GM19468 (cell line): Measurements from ENCODE around the gene NR2C1.
"Not testable (repeated sequence)": the region's sequence is repeated elsewhere in the genome, so short reads cannot be mapped to it uniquely, and the experiment has no call there.

Experiments used
- ATAC-seq: cut with Tn5 transposase; IDR thresholded peaks from one replicate; pipeline ENCODE4 v1.9.1; 2021; ENCODE audit warnings: mild to moderate bottlenecking, moderate library complexity, moderate number of reproducible peaks; ENCODE audit not compliant: unreplicated experiment; ENCODE audit errors: extremely low read depth

The NR2C1 gene

DNA sequence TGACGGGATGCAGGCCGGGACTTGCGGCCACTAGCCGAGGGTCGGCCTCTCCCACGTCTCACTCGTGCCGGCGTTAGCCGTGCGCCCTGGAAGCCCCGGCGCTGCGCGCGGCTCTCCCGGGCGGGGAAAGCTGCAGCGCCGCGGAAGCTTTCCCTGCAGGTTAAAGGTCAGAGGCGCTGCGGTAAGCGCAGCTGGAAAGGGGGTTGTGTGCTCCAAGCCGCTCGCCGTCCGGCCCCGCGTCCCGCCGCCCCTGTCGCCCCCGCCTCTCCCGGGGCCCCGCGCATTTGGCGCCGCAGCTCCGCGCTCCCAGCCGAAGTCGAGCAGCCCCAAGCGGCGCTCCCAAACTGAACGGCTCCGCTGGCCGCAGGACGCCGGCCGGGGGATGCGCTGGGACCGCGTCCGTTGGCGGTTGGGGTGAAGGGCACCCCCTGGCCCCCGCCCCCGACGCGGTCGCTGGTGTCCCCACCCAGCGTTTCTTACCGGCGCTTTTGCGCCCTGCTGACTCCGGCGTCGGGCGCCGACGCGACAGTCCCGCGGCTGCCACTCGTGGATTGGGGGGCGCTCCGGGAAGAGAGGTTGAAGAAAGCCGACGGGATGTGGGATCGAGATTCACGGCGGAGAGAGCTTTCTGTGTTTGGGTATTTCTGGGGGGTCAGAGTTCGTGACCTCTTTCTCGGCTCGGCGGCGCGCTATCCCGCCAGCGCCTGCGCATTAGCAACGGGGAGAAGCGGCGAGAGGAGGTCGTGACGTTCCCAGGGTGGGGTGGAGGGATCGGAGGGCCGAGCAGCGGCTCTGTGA, at the start of gene NR2C1:
Gene NR2C1, minus strand, starts transcription at position 719 of the 798 bp plus-strand sequence. CDS start 6,234 bp downstream, outside the sequence.
- peak; percentile 18 for ATAC-seq

DNA sequence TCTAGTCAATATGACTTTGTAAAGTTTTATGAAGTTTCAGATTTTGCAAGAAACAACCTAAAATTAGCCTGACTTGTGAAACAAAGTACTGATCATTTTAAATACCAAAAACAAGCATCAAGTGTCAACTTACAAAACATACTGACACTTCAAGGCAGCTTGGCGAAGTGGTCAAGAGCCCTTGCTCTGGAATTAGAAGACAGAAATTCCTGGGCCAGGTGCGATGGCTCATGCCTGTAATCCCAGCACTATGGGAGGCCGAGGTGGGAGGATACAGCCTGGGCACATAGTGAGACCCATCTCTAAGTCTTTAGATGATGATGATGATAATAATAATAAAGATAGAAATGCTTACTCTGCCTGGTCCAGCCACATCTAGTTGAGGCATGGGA, 45.4 kb upstream of the NR2C1 start:
- no peak for ATAC-seq

DNA sequence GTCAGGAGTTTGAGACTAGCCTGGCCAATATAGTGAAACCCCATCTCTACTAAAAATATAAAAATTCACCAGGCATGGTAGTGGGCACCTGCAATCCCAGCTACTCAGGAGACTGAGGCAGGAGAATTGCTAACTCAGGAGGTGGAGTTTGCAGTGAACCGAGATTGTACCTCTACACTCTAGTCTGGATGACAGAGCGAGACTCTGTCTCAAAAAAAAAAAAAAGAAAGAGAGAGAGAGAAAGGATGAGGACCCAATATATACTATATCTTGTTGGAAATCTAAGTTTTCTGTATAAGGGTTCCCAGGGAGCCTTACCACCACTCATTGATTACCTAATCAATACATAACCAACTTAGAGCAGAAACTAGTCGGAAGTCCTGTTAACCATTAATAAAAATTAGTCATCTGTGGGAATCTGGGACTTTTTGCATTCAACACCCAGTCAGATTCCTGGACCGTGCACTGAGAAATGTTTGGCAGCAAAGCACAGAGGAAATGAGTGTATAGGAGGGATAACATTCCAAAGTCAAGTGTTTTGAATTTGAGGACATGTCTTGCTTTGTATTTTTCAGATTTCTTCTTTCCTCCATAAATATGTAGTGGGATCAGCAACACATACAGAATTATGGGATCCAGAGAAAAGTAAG, 44.8 kb upstream of the NR2C1 start:
- ATAC-seq = no peak

DNA sequence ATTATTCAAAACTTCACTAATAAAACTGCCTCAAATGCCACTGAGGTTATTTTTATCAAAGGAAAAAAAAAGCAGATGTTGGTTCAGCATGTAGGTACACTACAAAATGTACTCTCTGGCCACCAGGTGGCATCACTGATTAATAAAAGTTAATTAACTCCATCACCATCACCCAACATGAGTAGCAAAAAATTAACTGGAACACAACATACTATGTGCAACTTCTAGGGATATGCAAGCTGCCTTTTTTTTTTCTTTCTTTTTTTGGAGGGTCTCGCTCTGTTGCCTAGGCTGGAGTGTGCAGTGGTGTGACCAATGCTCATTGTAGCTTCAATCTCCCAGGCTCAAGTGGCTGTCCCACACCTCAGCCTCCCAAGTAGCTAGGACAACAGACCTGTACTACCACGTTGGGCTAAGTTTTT, 43.8 kb upstream of the NR2C1 start:
- no peak for ATAC-seq

DNA sequence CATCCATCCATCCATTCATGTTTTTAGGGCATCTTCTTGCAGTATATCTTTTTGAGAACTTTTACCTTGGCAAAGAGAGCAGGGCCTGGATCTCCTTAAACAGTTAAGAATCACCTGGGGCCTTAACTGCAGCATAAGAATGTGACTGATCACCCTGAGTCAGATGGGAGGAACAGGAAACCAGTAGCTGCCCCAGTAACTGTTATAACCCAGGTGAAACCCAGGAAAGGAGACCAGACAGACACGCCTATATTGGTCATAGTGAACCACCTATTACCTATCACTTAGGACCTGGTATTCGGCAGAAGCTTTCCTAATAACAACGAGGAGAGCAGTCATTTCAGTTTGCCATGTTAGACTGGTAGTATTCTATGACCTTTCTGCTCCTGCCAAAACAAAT, 43.4 kb upstream of the NR2C1 start:
- ATAC-seq = no peak

DNA sequence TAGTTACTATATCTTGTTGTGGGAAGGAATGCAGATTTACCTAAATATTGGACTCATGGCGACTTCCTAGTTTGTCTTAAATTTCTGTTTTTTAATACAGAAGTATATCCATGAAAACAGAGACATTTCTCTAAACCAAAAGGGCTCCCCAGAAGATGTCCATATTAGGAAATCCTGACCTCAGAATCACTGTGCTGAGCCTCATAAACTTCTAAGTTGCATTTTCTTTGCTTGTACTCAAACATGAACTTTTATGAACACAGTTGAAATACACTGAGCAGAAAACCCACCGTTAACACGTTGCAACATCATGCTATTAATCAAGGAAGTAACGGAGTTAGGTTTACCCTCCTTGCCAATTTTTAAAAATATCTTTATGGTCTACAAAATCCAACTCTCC, 42.9 kb upstream of the NR2C1 start:
- ATAC-seq = no peak

DNA sequence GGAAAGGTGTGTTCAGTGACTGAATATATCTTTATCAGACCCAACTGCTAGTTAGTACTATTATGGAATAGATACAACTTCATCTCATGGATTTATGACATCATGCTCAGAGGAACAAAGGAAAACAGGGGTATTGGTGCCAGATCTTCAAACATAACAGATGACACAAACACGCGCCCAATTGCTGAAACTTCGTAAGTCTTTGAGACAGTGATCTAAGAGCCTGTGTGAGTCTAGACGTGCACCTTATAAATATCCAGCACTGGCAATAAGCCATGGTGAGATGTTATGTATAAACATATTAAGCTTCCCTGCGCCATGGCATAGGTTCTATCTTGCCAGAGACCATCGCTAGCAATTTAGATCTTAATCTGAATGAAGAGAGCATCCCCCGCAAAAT, 42.2 kb upstream of the NR2C1 start:
- no peak for ATAC-seq

DNA sequence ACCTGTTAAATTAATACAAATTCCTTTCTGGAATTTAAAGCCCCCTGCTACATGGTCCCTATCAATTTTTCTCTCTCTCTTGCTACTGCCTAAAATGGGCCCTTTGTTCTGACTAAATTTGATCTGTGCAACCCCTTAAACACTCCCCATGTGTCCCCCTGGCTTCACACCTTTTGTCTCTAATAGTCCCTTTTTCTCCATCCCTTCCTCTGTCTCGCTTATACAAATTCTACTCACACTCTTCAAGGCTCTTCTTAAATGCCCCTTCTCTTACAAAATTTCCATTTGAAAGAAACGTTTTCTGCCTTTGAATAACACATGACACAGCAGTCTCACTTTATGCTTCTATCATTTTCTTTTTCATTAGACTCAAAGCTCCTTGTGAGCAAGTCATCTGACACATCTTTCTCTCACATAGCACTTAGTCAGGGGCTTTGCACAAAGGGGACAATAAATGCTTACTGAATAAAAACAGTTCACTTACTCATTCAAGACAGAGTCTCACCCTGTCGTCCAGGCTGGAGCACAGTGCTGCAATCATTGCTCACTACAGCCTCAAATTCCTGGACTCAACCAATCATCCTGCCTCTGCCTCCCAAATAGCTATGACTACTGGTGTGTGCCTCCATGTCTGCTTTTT, 41.5 kb upstream of the NR2C1 start:
- ATAC-seq = no peak

DNA sequence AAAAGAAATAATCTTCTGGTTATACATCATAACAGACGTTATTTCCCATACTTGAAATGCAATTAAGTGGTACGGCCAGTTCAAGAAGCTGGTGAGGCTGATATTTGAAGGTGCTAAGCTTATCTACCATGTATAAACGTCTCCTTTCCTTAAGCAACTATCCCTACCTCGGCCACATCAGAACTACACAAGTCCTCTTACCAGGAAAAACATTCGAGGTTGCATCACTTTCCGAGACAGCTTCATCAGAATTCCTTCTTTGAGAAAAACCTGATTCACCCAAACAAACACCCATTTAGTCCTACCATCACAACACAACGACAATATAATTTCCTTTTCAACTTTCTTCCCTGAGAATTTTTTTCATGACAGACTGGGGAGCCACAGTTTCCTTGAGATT, 33.9 kb upstream of the NR2C1 start:
- ATAC-seq = no peak

DNA sequence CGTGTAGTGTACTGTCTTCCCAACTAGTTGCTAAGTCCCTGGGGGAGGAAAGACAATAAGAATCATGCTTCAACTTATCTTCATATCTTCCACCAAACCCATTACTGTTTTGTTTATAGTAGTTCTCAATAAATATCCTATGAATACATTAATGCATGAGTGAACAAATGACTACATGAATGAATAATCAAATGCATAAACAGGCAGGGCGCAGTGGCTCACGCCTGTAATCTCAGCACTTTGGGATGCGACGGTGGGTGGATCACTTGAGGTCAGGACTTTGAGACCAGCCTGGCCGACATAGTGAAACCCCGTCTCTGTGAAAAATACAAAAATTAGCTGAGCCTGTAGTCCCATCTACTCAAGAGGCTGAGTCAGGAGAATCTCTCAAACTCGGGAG, 32.1 kb upstream of the NR2C1 start:
- ATAC-seq = no peak

DNA sequence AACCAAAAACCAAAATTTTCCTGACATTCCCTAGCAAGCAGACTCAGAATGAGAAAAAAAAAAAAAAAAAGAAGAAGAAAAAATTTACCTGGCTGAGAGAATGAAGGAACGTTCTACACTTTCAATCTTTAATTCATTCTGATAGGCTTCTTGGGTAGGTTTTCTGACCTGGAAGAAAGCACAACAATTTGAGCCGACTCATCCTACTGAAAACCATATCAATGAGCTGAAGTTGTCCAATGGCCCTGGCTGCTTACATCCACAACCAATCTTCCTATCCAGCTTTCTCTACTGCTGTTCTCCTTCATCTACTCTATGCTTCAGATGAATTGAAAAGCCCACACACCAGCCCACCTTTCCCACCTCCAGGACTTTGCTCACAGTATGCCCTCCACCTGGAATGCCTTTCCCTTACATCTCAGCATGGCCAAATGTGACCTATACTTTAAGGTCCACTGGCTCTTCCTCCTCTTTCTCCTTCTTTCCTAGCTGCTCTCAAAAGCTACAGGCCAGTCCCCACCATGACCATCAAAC, 31.6 kb upstream of the NR2C1 start:
- no peak for ATAC-seq

DNA sequence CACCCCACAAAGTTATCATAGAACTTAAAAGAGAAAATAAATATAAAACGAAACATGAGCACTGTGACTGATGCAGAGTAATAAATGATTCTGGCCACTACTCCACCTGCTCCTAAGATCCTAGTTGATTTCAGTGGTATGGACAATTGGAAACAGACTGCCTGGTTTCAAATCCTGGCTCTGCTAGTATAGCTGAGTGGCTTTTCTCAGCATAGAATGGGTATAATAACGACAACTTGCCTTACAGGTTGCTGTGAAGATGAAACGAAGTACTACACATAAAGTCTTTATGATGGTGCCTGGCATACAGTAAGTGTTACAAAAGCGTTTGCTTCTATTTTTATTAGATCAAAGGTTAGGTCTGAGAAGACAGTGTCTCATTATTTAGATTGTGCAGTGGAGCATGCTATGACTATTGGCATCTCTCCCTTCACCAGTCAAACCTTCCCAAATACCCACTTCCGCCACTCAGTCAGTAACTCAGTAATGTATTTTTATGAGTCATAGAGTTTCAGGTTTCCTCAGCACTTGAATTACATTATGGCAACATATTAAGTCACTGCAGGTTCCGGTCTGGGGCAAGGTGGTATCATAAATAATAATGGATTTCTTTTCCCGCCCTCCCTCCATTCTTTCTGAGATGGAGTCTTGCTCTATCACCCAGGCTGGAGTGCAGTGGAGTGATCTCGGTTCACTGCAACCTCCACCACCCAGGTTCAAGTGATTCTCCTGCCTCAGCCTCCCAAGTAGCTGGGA, 29.7 kb upstream of the NR2C1 start:
- peak; percentile 98 for ATAC-seq

DNA sequence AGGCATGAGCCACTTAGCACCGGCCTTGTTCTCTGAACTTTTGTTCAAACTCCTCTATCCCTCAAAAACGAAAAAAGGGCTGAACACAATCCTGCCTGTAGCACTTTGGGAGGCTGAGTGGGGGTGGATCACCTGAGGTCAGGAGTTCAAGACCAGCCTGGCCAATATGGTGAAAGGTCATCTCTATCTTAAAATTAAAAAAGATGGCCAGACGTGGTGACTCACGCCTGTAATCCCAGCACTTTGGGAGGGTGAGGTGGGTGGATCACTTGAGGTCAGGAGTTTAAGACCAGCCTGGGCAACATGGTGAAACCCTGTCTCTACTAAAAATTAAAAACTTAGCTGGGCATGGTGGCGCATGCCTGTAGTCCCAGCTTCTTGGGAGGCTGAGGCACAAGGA, 28.5 kb upstream of the NR2C1 start:
- not testable (repeated sequence) for ATAC-seq

DNA sequence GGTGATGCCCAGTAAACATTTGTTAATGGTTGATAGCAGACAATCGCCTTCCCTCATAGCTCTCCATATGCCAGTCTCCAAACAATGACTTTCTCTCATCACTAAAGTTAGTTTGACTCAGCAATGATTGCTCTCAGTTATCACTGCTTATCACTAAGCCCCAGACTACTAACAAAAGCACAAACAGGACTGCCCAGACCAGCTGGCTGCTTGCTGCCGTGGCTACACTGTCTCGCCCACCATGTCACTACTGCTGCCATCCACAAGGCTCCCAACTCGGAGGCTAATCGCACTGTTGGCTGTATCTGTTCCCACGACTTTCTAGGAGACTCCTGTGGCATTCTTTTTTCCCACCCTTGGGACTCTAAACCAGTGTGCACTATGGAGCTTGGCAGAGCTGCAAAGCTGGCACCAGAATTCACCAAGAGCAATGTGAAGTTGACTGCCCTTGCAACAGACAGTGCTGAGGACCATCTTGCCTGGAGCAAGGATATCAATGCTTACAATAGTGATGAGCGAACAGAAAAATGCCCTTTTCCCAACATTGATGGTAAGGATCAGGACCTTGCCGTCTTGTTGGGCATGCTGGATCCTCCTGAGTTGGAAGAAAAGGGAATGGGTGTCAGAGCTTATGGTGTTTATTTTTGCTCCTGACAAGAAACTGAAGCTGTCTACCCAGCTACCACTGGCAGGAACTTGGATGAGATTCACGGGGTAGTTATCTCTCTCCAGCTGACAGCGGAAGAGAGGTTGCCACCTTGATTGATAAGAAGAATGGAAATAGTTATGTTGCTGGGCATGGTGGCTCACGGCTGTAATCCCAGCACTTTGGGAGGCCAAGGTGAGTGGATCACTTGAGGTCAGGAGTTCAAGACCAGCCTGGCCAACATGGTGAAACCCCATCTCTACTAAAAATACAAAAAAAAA, 27.1 kb upstream of the NR2C1 start:
- no peak for ATAC-seq

DNA sequence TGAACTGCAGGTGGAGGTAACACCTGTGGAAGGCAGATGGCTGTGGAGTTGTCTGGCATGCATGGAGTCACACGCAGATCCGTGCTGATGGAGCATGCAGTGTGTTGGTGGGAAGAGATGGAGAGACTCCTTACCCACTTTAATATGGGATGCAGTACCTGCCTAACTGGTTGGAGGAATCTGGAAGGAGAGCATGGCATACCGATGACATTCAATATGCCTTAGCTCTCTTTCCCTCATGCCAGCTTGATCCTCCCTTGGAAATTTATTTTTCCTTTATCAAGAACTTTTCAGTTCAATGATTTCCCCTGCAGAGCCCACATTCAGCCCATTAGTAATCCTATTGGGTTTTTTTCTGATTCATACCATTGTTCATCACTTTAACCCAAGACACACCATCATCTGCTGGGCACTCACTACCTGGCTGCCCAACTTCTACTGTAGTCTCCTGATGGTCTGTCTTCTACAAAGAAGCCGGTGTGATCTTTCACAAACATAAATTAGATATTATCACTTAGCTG, 25.9 kb upstream of the NR2C1 start:
- ATAC-seq = no peak

DNA sequence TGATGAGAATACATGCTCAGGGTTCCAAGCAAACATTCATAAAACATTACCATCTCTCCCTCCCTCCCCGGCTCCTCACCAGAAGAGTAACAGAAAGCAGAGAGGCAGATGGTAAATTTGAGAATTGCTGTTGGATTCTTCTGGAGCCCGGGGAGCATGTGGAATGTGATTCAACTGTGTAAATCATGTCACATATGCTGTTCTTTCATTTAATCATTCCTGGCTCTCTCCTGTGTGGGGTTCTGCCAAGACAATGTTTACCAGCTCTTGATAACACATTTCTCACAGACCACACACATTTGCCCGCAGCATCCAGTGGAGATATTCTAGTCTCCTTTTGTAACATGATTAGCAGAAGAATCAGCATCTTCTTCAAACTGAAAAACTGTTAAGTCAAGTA, 23.4 kb upstream of the NR2C1 start:
- ATAC-seq = no peak

DNA sequence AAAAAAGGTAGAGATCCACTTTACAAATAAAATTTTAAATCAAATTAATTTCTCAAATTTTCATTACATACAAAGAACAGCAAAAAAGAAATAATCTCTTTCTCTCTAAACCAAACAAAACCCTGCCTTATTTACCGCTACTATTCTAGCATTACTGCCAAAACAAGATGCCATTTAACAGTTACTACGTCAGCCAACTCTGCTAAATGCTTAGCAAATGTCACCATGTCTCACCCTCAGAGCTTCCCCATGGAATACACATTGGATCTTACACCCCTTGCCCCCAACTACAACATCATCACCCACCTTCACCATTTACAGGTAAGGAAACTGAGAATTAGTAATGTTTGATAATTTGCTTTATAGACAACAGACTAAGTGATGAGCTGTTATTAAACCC, 23.0 kb upstream of the NR2C1 start:
- no peak for ATAC-seq

DNA sequence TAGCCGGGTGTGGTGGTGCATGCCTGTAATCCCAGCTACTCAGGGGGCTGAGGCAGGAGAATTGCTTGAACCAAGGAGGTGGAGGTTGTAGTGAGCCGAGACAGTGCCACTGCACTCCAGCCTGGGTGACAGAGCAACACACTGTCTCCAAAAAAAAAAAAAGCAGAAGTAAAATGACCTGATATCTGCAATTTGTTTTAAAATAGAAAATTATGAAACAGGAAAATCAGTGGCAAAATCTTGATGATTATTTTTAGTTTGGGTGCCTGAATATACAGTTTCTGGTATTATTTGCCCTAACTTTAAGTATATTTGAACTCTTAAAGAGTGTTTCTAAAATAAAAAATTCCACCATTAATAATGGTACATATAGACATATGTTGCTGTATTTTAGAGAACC, 22.4 kb upstream of the NR2C1 start:
- ATAC-seq = not testable (repeated sequence)

DNA sequence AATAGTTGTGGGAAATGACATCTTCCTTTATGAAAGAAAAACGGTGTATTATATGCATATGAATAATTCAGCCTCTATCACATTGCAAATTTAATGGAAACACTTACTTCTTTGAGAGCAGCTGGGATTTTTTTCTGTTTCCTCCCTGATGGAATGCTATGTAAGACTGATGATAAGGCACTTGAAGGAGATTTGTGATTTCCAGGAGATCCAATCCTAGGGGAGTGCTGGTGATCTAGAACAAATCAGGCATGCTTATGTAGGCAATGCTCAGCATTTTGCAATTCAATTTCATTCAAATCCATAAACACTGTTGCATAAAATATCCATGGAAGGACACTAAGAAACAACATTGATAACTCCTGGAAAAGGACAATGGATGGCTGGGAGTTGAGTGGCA, 16.0 kb upstream of the NR2C1 start:
- ATAC-seq = no peak
